Right atrium auricular region (tissue), 2 donors: ENCODE data around the gene EPB41. TPM values are rescaled to one million over a fixed set of nuclear protein-coding genes. Genes with fewer than 3 reads are reported as not detected.
"Not testable (repeated sequence)": the region's sequence is repeated elsewhere in the genome, so short reads cannot be mapped to it uniquely, and the experiment has no call there.

Source experiments
- DNase-seq: peaks from one replicate; pipeline ENCODE4 v3.0.0-alpha.2; 2019; ENCODE audit warnings: low spot score
- H3K27ac ChIP-seq, 2 donors: fragments of 200-600 bp; sonication (generic); 1 replicate in 1 of 2; 2 replicates in 1 of 2; pipeline ENCODE4 v1.5.1; 2016 to 2019
- H3K27me3 ChIP-seq, 2 donors: fragments of 200-600 bp; sonication (generic); one replicate each; pipeline versions ENCODE4 v1.5.1 to v1.6.0; 2017 to 2019
- H3K36me3 ChIP-seq: fragments of 200-600 bp; sonication (generic); one replicate; pipeline ENCODE4 v1.5.1; 2016
- H3K4me1 ChIP-seq, 2 donors: fragments of 200-600 bp; sonication (generic); one replicate each; pipeline versions ENCODE4 v1.5.1 to v1.6.0; 2017 to 2019
- H3K4me3 ChIP-seq, 2 donors: fragments of 200-600 bp; sonication (generic); 1 replicate in 1 of 2; 2 replicates in 1 of 2; pipeline ENCODE4 v1.5.1; 2017 to 2019; ENCODE audit warnings: mild to moderate bottlenecking in 1 of 2, moderate library complexity in 1 of 2
- H3K9me3 ChIP-seq, 2 donors: fragments of 200-600 bp; sonication (generic); one replicate each; pipeline ENCODE4 v1.5.1; 2019
- CTCF ChIP-seq, 2 donors: fragments of 200-600 bp; sonication (generic); IDR thresholded peaks; one replicate each; pipeline ENCODE4 v1.5.1; 2019; ENCODE audit warnings: antibody characterized with exemption in 2 of 2
- total RNA-seq, 2 donors: library from RNA; depleted of rRNA; stranded (reverse); fragments of >200 nt; gene quantifications; one replicate each; pipeline ENCODE4 v1.1.0, GENCODE V29; 2016

Gene EPB41
- total RNA-seq, 2 donors from 2014 or later = 19.1 to 25.4 TPM

- H3K4me1 ChIP-seq = peaks cover 0 to 8% of the 10 kb centered on the region in 2 donors
- H3K9me3 ChIP-seq = no peaks in the 10 kb centered on the region
- no peaks in the 10 kb centered on the region for H3K27me3 ChIP-seq
- H3K36me3 ChIP-seq = no peaks in the 10 kb centered on the region
- no peak for DNase-seq
- TF ChIP-seq CTCF (IDR thresholded peaks at IDR 0.05) = no peak
- no peak overlapping the region for H3K4me3 ChIP-seq
- H3K27ac ChIP-seq = no peak overlapping the region
Observed at GRCh38 chr1:28950006-28950405, 35.6 kb downstream of the EPB41 start.

GRCh38 chr1:28950449-28950848, 36.1 kb downstream of the EPB41 start:
- no peak overlapping the region for H3K27ac ChIP-seq
- H3K4me1 ChIP-seq = peaks cover 0 to 8% of the 10 kb centered on the region in 2 donors

GRCh38 chr1:28954126-28954726, 39.9 kb downstream of the EPB41 start:
- Histone ChIP-seq H3K27me3 (no peaks in the 10 kb centered on the region), H3K27ac (no peak overlapping the region), H3K36me3 (no peaks in the 10 kb centered on the region), H3K4me1 (peaks cover 0 to 8% of the 10 kb centered on the region in 2 donors), H3K9me3 (no peaks in the 10 kb centered on the region), H3K4me3 (no peak overlapping the region)
- TF ChIP-seq CTCF (IDR thresholded peaks at IDR 0.05) = no peak
- DNase-seq = no peak

More at GRCh38 chr1:28950449-28950848, 36.1 kb downstream of the EPB41 start:
- Histone ChIP-seq H3K27me3 (no peaks in the 10 kb centered on the region), H3K9me3 (no peaks in the 10 kb centered on the region), H3K4me3 (no peak overlapping the region), H3K36me3 (no peaks in the 10 kb centered on the region)
- no peak for DNase-seq
- no peak for TF ChIP-seq CTCF (IDR thresholded peaks at IDR 0.05)

GRCh38 chr1:28956038-28956464, 41.7 kb downstream of the EPB41 start:
- no peaks in the 10 kb centered on the region for H3K36me3 ChIP-seq
- H3K27ac ChIP-seq = no peak overlapping the region
- H3K4me1 ChIP-seq = peaks cover 0 to 8% of the 10 kb centered on the region in 2 donors
- DNase-seq = no peak
- H3K9me3 ChIP-seq = no peaks in the 10 kb centered on the region
- no peaks in the 10 kb centered on the region for H3K27me3 ChIP-seq
- no peak for TF ChIP-seq CTCF (IDR thresholded peaks at IDR 0.05)
- no peak overlapping the region for H3K4me3 ChIP-seq

GRCh38 chr1:28962114-28962831, 47.9 kb downstream of the EPB41 start:
- H3K27me3 ChIP-seq, DNase-seq, H3K27ac ChIP-seq: not testable (repeated sequence)

GRCh38 chr1:28965271-28965870, 51.0 kb downstream of the EPB41 start:
- no peak overlapping the region for H3K27ac ChIP-seq
- H3K4me3 ChIP-seq = no peak overlapping the region
- no peaks in the 10 kb centered on the region for H3K36me3 ChIP-seq
- no peaks in the 10 kb centered on the region for H3K4me1 ChIP-seq
- H3K27me3 ChIP-seq = no peaks in the 10 kb centered on the region
- no peak for DNase-seq
- TF ChIP-seq CTCF (IDR thresholded peaks at IDR 0.05) = no peak
- no peaks in the 10 kb centered on the region for H3K9me3 ChIP-seq

More at GRCh38 chr1:28962114-28962831, 47.9 kb downstream of the EPB41 start:
- not testable (repeated sequence) for H3K4me3 ChIP-seq, H3K36me3 ChIP-seq, H3K4me1 ChIP-seq, H3K9me3 ChIP-seq
